BE2C (cell line): ENCODE results near the gene GOPC.

ENCODE experiments used
- DNase-seq: peaks from one replicate; pipeline ENCODE4 v3.0.0-alpha.2; 2020
- H3K27me3 ChIP-seq: fragments of 250-450 bp; sonication (Bioruptor Pico); 2 replicates; pipeline ENCODE4 v1.5.1; 2020; ENCODE audit warnings: mild to moderate bottlenecking
- H3K36me3 ChIP-seq: fragments of 250-450 bp; sonication (Bioruptor Pico); 2 replicates; pipeline ENCODE4 v1.5.1; 2020; ENCODE audit warnings: mild to moderate bottlenecking
- H3K4me1 ChIP-seq: fragments of 250-450 bp; sonication (Bioruptor Pico); 2 replicates; pipeline ENCODE4 v1.5.1; 2020
- H3K4me3 ChIP-seq: 2 replicates; pipeline ENCODE4 v1.5.1; 2011; ENCODE audit warnings: low read depth, low read length
- H3K9me3 ChIP-seq: fragments of 250-450 bp; sonication (Bioruptor Pico); 2 replicates; pipeline ENCODE4 v1.5.1; 2020
- TF ChIP-seq, protein P1 (sequence below): IDR thresholded peaks from 2 replicates; pipeline ENCODE4 v1.5.1; 2012; ENCODE audit warnings: mild to moderate bottlenecking, low read depth, low read length

The GOPC gene

DNA sequence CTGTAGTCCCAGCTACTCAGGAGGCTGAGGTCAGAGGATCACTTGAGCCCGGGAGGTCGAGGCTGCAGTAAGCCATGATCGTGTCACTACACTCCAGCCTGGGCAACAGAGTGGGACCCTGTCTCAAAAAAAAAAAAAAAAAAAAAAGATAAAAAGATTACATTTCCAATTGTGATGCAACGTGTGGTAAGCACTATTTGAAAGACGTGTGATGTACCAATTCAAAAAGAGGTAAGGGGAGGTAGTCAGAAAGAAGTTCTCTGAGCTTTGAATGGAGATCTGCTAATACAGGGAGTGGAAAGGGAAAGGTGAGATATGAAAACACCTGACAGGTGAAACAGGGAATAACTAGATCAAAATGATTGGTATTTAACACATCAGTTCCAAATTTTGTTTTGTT is 11.9 kb downstream of the GOPC start:
- no peak for DNase-seq
- Histone ChIP-seq H3K27me3 (no peaks in the 10 kb centered on the region), H3K4me3 (no peak overlapping the region), H3K4me1 (no peaks in the 10 kb centered on the region), H3K36me3 (peaks cover 16% of the 10 kb centered on the region), H3K9me3 (no peaks in the 10 kb centered on the region)
- TF ChIP-seq, protein P1, sequence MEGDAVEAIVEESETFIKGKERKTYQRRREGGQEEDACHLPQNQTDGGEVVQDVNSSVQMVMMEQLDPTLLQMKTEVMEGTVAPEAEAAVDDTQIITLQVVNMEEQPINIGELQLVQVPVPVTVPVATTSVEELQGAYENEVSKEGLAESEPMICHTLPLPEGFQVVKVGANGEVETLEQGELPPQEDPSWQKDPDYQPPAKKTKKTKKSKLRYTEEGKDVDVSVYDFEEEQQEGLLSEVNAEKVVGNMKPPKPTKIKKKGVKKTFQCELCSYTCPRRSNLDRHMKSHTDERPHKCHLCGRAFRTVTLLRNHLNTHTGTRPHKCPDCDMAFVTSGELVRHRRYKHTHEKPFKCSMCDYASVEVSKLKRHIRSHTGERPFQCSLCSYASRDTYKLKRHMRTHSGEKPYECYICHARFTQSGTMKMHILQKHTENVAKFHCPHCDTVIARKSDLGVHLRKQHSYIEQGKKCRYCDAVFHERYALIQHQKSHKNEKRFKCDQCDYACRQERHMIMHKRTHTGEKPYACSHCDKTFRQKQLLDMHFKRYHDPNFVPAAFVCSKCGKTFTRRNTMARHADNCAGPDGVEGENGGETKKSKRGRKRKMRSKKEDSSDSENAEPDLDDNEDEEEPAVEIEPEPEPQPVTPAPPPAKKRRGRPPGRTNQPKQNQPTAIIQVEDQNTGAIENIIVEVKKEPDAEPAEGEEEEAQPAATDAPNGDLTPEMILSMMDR: no peak

DNA sequence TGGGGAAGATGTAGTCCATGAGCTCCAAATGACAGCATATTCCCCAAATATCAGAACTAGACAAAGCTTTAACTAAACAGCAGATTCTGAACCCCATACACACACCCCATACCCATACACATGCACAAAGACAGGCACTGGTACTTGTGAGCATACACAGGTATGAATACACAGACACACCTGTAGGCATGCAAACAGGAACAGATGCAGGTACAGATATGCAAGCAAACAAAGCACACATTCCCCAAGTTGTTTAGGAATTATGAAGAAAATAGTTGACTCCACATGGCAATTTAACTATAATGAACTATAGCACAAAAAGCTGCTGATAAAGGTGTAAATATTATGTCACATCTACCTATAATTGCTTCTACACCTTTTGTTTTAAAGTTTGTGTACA is 16.7 kb downstream of the GOPC start:
- DNase-seq: no peak
- TF ChIP-seq, protein P1: no peak
- Histone ChIP-seq H3K9me3 (no peaks in the 10 kb centered on the region), H3K36me3 (peaks cover 8% of the 10 kb centered on the region), H3K27me3 (no peaks in the 10 kb centered on the region), H3K4me3 (no peak overlapping the region), H3K4me1 (no peaks in the 10 kb centered on the region)

DNA sequence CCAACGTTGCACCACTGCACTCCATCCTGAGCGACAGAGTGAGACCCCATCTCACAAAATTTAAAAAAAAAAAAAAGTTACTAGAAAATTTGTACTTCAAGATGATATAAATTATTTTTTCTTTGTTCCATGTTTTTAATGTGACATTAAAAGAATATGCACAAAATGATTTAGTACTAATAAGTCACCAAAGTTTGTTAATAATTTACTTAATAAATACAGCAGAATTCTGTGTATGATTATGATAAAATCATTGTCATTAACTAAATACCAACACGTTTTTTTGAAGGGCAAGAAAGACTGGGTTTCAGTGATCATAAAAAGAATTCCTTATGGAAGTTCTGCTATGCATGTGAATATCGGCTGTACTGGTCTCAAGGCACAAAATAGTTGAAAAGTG is 28.1 kb downstream of the GOPC start:
- no peak for DNase-seq
- no peaks in the 10 kb centered on the region for H3K9me3 ChIP-seq
- TF ChIP-seq, protein P1: no peak
- H3K4me3 ChIP-seq: no peak overlapping the region
- H3K27me3 ChIP-seq: no peaks in the 10 kb centered on the region
- H3K4me1 ChIP-seq: no peaks in the 10 kb centered on the region
- H3K36me3 ChIP-seq: peaks cover 21% of the 10 kb centered on the region

DNA sequence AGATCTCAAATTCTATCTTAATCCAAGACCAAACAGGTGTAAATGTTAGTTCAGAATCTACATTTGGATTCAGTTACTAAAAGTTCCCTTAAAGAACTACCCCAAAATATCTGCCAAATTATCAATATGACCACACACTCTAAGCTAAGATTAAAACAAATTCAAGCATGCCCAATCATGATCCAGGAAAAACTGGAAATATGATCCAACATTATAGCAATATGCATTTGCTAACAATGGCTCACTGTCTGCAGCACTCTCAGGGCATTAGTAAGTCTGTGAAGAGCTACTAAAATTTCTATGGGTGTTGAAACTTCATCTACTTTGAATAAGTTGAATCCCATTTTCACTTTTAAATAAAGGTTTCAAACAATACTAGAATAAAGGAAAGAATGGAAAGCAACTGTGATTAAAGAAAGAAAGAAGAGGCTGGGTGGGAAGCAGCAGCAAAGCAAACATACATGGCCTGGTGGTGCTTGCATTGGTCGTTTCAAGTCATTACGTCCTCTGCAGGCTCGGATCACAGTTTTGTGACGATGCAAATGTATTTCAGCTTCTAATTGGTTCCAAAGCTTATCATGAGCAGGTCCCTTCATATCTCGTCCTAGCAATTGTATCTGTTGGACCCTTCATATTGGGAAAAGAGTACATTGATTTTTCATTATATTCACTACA is 29.2 kb downstream of the GOPC start:
- TF ChIP-seq, protein P1: no peak
- no peaks in the 10 kb centered on the region for H3K9me3 ChIP-seq
- peaks cover 19% of the 10 kb centered on the region for H3K36me3 ChIP-seq
- no peaks in the 10 kb centered on the region for H3K4me1 ChIP-seq
- H3K4me3 ChIP-seq: no peak overlapping the region
- H3K27me3 ChIP-seq: no peaks in the 10 kb centered on the region
- DNase-seq: no peak

DNA sequence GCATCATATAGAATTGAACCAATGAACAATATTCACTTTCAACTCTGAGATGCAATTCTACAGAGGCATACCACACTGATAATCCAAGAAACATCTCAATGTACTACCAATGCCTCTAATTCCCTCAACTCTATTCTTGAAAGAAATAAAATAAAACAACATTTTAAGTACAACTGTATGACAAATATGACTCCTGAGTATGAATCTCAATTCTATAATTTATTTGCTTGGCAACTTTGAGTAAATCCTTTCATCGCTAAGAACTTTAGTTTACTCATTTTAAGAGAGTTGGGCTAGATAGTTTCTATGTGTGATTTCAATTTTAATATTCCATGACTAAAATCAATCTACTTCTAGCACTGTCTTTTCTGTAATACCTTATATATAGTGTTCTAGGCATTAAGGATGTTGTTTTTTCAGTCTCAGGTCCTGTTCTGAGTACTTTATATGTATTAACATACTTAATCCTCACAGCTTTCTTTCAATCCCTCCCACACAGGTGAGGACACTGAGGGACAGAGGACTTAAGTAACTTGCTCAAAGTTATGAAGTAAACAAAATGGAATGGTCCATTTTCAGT is 33.4 kb downstream of the GOPC start:
- Histone ChIP-seq H3K4me3 (no peak overlapping the region), H3K4me1 (no peaks in the 10 kb centered on the region), H3K9me3 (no peaks in the 10 kb centered on the region), H3K27me3 (no peaks in the 10 kb centered on the region), H3K36me3 (peaks cover 39% of the 10 kb centered on the region)
- TF ChIP-seq, protein P1: no peak
- DNase-seq: no peak

DNA sequence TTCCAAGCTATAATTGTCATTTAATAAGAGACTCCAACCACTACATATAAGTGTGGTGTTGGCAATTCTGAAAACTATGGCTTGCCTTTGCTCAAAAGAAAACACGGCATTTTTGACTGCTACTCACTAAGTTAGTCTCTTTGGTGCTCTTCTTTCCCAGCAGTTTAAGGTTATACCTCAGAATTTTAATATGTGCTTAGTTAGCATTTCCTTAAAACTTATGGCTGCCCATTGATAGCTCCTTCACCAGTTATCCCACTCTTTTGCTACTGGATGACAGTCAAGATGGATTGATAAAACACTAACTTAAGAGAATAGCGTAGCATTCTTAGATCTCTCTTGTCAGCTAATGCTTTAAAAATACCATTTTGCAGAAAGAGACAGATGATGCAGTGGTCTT is 34.1 kb downstream of the GOPC start:
- TF ChIP-seq, protein P1: no peak
- H3K36me3 ChIP-seq: peaks cover 38% of the 10 kb centered on the region
- no peak overlapping the region for H3K4me3 ChIP-seq
- no peaks in the 10 kb centered on the region for H3K4me1 ChIP-seq
- H3K9me3 ChIP-seq: no peaks in the 10 kb centered on the region
- DNase-seq: no peak
- no peaks in the 10 kb centered on the region for H3K27me3 ChIP-seq
